Measurements from ENCODE around the gene PPP2R5B.

DNA sequence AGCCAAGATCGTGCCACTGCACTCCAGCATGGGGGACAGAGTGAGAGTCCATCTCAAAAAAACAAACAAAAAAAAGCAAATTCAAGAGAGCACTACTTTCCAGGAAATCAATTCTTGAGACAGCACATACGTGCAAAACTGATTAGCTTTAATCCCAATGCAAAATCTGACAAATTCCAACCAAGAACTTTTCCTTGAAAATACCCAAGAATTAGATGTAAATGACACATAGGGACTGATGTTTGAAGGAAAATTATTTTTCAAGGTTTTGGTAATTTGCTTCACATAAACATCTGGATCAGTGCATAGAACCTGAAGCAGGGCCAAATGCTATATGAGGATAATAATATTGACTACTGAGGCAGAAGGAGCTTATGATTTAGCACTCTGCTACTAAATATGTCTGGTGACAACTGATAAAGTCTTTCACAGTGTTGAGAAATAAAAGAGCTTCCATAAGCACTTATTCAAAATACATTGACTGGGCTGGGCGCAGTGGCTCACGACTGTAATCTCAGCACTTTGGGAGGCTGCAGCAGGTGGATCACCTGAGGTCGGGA, 38.7 kb downstream of the PPP2R5B start:
- no peak for TF ChIP-seq EZH2 (IDR thresholded peaks at IDR 0.05; ENCODE audit: borderline replicate concordance, low read length)
- TF ChIP-seq, protein P1, sequence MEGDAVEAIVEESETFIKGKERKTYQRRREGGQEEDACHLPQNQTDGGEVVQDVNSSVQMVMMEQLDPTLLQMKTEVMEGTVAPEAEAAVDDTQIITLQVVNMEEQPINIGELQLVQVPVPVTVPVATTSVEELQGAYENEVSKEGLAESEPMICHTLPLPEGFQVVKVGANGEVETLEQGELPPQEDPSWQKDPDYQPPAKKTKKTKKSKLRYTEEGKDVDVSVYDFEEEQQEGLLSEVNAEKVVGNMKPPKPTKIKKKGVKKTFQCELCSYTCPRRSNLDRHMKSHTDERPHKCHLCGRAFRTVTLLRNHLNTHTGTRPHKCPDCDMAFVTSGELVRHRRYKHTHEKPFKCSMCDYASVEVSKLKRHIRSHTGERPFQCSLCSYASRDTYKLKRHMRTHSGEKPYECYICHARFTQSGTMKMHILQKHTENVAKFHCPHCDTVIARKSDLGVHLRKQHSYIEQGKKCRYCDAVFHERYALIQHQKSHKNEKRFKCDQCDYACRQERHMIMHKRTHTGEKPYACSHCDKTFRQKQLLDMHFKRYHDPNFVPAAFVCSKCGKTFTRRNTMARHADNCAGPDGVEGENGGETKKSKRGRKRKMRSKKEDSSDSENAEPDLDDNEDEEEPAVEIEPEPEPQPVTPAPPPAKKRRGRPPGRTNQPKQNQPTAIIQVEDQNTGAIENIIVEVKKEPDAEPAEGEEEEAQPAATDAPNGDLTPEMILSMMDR (conservative IDR thresholded peaks at IDR 0.05 in 1 of 2, IDR thresholded peaks at IDR 0.05 in 1 of 2; ENCODE audit: extremely low read depth in 1 of 2, insufficient read depth in 1 of 2, low read depth in 1 of 2, low read length in 2 of 2), result no peak

Data from mammary epithelial cell (primary cell).